GM18511 (cell line): ENCODE data around the gene RGS9.
"Not testable (repeated sequence)": the region's sequence is repeated elsewhere in the genome, so short reads cannot be mapped to it uniquely, and the experiment has no call there.

Source experiments
- ATAC-seq: cut with Tn5 transposase; IDR thresholded peaks from one replicate; pipeline ENCODE4 v1.9.1; 2021; ENCODE audit warnings: mild to moderate bottlenecking, moderate library complexity; ENCODE audit not compliant: unreplicated experiment

Gene RGS9

DNA sequence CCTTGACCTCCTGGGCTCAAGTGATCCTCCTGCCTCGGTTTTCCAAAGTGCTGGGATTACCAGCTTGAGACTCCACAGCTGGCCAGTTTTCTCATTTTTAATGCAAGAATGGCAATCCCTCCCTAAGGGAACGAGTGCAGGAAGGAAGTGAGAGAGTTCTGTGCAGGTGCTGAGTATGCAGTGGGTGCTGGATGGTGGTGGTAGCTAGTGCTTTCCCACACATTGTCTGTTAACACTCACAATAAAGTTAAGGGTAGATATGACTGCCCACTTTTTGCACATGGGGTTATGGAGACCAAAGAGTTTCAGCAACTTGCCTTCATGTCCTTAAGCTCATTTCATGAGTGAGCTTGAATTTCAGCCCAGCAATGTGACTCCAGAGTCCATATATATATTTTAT is 18.5 kb downstream of the RGS9 start:
- peak; percentile 62 for ATAC-seq

- no peak for ATAC-seq
These were observed 19.1 kb downstream of the RGS9 start for GRCh38 chr17:65156185-65156834.

GRCh38 chr17:65156835-65157565 is 19.8 kb downstream of the RGS9 start:
- no peak for ATAC-seq

DNA sequence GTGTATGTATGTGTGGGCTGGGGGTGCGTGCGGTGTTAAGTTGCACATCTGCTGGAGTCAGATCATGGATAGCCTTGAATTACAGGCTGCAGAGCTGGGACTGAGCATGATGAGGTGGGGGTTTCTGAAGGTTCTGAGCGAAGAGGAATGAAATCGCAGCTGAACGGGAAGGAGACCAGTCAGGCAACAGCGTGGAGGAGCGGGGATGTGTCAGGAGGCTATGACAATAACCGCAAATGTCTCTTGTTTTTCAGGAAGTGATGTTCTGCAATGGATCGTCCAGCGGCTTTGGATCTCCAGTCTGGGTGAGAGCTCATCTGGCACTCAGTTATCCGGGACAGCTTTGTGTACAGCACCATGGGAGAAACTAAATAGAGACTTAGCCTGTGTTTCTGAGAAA is 20.9 kb downstream of the RGS9 start:
- no peak for ATAC-seq

- ATAC-seq, result no peak
These were observed 21.5 kb downstream of the RGS9 start for GRCh38 chr17:65158622-65159021.

- no peak for ATAC-seq
These were observed 23.3 kb downstream of the RGS9 start for GRCh38 chr17:65160516-65160915.

DNA sequence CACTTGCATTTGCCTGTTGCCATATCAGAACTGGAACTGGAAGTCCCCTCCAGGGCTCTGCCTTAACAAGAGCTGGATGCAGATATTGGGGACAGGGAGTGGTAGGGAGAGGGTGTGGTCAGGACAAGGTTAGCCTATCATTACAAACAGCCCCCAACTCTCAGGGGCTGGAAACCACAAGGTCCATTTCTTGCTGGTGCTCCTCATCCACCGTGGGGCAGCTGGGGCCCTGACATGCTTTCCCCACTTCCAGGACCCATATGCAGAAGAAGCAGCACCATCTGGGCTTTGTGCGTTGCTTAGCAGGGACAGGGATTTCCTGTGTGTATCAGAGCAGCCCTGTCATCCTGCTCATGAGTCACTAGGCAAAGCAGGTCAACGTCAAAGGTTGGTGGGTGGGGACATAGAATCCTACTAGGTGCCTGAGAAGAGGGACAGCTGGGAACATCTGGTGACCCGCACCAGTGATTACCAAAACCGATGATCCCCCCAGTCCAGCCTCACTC is 26.9 kb downstream of the RGS9 start:
- peak; percentile 98 for ATAC-seq

DNA sequence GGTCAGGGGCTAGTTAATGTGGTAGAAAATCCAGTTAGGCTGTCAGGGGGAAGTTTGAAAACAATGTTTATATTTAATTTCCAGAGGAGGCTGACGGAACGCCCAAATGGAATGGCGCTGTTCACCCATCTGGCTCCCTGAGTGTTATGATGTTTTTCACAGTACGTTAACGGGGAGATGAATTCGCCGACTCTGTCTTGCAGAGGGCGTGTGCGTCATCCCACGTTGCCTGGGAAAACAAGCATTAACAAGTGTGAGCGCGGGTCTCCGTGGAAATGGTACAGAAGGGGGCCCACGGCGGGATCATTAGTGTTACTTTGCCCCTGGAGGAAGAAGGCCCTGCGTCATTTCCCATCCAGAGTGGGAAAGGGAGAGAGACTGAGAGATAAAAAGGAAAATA is 29.6 kb downstream of the RGS9 start:
- no peak for ATAC-seq

GRCh38 chr17:65167566-65167965 is 30.4 kb downstream of the RGS9 start:
- ATAC-seq, result no peak

GRCh38 chr17:65169691-65170090 is 32.5 kb downstream of the RGS9 start:
- ATAC-seq, result no peak

DNA sequence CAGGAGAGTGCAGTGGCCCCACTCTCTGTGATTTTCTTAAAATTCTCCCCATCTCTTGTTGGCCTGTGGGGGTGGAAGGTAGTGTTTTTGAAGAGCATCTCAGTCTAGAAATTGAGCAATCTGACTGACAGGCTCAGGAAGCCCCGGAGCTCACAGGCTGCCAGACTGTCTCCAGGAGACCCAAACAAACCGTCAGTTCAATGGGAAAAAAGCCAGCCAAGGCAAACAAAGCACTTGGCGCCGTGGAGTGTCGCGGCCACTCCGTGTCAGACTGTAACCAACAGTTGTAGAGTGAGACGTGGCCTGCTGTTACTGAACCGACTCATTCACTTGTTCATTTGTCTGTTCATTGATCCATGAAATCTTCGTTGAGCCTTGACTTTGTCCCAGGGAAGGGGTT is 33.7 kb downstream of the RGS9 start:
- no peak for ATAC-seq

- ATAC-seq, result no peak
These were observed 34.6 kb downstream of the RGS9 start for GRCh38 chr17:65171752-65172151.

DNA sequence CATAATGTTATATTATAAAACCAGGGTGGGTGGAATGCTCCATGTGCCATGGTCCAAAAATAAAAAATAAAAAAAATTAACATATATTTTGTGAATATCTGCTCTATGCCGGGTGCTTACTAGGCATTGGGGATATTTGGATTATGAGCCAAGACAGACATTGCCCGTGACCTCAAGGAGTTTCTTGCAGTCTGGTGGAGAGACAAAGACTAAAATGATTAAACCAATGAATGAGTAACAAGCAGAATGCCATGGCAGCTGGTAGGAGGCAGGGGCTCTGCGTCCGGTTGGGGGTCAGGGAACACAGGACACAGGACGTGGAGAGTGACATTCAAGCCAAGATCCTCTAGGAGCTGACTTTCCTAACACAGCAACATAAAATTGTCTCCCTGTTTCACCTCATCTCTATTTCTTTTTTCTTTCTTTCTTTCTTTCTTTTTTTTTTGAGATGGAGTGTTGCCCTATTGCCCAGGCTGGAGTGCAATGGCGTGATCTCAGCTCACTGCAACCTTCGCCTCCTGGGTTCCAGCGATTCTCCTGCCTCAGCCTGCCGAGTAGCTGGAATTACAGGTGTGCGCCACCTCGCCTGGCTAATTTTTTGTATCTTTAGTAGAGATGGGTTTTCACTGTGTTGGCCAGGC is 35.4 kb downstream of the RGS9 start:
- no peak for ATAC-seq

GRCh38 chr17:65173284-65173793 is 36.2 kb downstream of the RGS9 start:
- ATAC-seq, result no peak

DNA sequence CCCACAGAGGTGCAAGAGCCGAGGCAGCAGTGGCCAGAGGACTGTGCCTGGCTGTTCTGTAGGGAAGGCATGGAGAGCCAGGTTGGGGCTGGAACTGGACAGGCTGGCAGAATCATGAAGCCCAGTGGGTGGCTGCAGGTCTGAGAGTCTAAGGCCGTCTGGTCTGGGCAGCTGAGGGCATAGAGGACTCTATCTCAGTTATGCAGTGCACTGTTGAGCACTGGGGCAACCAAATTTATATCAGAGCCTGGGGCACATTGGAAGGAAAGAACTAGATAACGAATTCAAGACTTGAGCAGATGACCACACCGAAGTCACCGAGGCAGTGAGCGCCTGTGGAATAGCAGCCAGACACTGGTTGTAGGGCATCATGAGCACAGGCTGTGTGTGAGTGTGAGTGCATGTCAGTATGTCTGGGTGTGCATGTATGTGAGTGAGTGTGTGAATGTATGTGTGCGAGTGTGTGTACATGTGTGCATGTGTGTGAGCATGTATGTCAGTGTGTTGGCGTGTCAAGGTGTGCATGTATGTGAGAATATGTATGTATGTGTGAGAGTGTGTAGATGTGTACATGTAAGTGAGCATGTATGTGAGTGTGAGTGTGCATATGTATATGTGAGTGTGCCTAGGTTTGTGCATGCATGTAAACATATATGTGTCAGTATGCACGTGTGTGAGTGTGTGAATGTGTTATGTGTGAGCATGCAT is 37.0 kb downstream of the RGS9 start:
- no peak for ATAC-seq

GRCh38 chr17:65174974-65175373 is 37.8 kb downstream of the RGS9 start:
- ATAC-seq, result no peak

DNA sequence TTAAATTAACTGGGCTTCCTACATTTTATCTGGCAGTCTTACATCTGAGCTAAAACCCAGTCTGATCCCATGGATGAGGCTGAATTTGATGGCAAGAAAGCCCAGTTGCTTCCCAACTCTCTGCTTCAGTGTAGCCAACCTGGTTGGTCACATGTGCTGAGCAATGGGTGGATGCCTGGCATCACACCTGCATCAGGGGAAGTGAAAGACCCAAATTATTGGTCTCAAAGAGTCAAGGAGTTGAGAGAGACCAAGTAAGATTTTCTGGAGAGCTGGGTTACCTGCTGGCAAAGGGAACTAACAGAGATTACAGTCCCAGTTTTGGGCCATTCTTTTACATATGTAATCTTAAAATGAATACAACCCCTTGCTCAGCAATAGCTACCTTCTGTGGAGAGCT is 38.8 kb downstream of the RGS9 start:
- no peak for ATAC-seq

DNA sequence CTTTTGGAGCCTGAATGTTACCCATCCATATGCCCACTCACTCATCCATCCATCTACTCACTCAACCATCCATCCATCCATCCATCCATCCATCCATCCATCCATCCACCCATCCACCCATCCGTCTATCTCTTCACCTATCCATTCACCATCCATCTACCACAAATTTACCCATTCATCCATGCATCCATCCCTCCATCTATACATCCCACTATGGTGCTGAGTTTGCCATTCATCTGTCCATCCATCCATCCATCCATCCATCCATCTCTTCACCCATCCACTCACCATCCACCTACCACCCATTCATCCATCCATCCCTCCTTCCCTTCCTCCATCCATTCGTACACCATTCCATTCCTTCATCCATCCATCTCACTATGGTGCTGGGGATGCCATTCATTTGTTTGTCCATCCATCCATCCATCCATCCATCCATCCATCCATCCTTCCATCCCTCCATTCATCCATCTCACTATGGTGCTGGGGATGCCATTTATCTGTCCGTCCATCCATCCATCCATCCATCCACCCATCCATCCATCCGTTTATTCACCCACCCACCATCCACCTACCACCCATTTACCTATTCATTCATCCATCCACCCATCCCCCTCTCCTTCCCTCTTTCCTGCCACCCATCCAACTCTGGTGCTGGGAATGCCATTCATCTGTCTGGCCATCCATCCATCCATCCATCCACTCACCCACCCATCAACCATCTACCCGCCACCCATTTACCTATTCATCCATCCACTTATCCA is 39.7 kb downstream of the RGS9 start:
- no peak for ATAC-seq

DNA sequence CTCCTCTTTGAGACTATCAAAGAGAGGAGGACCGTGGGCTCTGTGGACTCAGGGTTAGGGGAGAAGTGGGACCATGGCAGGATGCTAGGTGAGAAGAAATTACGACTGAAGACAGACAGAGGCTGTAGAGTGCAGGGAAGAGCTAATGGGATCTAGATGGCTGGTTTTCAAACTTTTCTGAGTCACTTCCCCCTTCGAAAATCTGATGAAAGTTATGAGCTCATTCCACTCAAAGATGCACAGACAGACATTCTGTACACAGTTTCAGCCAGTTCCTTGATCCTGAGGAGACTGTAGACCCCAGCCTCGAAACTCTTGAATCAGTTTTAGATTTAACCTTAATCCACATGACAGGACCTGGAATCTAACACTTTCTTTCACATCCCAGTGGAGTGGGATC is 40.7 kb downstream of the RGS9 start:
- no peak for ATAC-seq

- ATAC-seq, result not testable (repeated sequence)
These were observed 43.1 kb downstream of the RGS9 start for GRCh38 chr17:65180276-65180675.
